GM18505 (cell line): ENCODE results near the gene ZNF878.

Experiments
- ATAC-seq: cut with Tn5 transposase; IDR thresholded peaks from one replicate; pipeline ENCODE4 v1.9.1; 2021; ENCODE audit not compliant: unreplicated experiment
- POLR2A ChIP-seq: IDR thresholded peaks from 4 replicates; pipeline ENCODE4 v1.6.1; 2011; ENCODE audit warnings: borderline replicate concordance; ENCODE audit not compliant: insufficient read depth, insufficient read length; ENCODE audit errors: extremely low read depth

ZNF878 gene

DNA sequence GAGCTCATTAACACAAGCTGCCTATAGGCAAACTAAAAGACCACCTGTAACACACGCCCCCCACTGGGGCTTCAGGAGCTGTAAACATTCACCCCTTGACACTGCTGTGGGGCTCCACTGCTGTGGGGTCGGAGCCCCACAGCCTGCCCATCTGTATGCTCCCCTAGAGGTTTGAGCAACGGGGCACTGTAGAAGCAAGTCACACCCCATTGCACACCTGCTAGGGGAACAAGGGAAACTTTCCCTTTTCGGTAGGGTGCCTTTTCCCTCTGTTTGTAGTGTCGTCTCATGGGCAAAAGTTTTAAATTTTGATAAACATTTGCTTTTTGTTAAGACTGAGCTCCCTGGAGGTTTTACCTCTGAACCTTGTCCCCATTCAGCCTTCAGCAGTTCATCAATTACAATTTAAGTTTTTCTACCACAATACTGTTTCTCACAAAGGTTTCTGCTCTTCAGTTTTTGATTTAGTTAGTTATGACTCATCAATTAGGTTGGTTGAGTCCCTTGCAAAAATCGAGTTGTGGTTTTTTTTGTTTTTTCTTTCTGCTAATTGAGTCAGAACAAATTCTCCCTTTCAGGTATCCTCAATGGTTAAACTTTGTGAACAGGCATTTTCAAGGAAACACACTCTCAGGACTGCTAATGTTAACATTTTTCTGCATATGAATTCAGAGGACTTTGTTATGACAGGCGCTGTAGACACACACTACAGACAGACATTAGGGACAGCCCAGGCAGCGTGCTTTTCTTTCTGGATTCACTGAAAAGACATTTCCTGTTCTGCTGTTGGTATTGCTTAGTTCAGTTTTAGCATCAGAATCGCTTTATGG lies 52.4 kb downstream of the ZNF878 start:
- ATAC-seq, result peak; percentile 57

DNA sequence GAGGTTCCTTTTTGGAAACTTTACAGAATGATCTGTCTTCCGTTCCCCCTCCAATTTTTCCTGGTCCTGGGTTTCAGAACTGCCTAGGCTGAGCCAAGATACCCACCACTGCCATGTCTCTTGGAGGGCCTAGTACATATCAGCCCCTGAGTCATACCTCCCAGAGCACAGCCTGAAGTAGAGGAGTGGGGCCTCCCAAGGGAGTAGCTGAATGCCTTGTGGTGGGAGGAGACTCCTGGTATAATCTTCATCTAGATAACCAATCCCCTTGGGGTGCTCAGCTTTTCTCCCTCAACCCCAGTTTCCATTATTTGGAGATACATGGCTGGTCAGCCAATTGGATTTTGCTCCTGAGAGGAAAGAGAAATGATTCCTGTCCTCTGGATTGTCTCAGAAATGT lies 57.6 kb downstream of the ZNF878 start:
- ATAC-seq, result no peak
- TF ChIP-seq POLR2A, result no peak

More for the DNA sequence above, 52.4 kb downstream of the ZNF878 start:
- no peak for TF ChIP-seq POLR2A
